Measurements from ENCODE around the gene CRIM1.
A peak's percentile ranks its signal among the peaks of the same experiment; 100 is the strongest.

CRIM1 gene

DNA sequence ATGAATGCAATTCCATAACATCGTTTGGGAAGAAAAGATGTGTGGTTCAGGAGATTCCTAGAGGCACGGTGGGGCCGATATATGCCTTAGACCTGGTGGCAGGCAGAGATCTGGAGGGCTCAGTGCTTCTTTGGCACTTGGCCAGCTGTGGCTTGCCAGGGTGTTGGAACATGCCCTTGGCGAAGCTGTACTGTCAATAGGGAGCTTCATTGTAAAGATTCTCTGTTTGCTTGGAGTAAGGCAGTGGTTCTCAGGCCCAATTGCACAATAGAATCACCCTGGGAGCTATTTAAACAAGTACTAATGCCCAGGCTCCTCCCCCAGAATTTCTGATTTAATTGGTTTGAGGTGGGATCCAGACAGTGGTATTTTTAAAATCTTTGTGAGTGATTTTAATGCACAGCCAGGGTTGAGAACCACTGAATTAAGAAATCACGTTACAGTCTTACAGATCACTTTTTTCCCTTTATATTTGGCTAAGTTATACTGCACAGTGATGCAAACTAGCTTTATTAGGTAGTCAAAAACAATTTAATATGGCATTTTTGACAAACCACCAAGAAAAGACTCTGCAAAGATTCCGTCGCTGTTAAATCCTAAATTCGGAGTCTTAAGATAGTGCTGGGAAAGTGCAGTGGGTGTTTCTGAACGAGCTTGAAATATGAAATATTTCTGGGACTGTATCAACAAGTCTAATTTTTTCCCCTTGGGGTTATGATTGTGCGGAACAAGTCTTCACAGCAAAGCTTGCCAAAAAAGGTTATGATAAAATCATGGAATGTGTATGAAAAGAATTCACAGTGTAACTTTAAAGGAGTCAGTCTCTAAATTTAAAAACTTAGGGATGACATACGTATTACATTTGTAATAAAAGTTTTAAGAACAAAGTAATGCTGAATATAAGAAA, 78.0 kb downstream of the CRIM1 start:
- no peak for DNase-seq

DNA sequence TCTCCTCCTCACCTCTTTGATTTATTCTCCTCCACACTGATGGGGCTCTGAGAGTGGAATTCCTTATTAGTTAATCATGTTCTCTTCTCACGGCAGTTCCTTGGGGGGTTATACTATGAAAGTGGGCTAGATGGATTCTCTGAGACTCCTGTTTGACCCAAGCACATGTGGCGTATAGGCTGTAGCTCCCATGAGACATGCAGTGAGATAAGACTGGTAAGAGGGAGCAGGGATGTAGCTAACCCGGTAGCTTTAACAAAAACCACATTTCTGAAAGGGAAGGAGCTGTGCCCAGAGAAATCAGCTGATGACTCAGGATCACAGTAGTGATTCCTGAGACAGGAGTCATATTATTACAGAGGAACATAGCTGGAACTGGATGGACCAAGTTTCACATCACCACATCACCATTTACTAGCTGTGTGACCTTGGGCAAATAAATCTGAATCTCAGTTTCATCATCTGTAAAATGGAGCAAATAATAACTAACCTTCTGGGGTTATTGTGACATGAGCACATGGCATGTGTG, 82.9 kb downstream of the CRIM1 start:
- no peak for DNase-seq

DNA sequence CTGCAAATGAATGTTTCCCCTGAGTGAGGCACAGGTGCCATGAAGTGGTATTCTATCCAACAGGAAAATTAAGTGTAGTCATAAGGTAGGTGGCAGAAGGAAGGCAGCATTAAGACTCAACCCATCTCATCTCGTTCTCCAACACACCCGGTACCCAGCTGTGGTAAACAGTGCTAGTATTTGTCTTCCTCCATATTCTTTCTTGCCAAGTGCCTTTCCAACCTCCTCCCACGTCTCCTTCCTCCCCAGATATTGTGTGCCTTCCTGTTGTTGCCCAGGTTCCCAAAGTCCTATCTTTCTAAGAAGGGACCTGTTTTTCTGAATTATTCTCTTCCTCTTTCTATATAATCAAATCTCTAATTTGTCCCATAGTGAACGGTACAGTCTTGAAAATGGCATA, 83.5 kb downstream of the CRIM1 start:
- DNase-seq: no peak

DNA sequence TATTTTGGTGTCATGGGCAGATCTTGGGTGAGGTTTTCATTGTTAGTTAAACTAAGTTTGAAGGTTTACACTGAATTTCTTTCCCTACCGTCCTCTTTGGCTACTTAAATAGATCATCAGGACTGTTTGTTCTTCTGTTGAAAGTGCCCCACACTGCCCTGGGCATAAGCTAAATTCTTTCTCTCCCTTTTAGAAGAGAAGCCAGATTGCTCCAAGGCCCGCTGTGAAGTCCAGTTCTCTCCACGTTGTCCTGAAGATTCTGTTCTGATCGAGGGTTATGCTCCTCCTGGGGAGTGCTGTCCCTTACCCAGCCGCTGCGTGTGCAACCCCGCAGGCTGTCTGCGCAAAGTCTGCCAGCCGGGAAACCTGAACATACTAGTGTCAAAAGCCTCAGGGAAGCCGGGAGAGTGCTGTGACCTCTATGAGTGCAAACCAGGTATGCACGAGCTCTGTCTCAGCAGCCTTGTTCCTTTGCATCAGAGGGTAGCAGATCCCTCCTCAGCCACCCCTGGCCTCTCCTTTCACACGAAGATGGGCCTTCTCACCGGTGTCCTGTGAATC, 85.6 kb downstream of the CRIM1 start:
- DNase-seq: no peak

DNA sequence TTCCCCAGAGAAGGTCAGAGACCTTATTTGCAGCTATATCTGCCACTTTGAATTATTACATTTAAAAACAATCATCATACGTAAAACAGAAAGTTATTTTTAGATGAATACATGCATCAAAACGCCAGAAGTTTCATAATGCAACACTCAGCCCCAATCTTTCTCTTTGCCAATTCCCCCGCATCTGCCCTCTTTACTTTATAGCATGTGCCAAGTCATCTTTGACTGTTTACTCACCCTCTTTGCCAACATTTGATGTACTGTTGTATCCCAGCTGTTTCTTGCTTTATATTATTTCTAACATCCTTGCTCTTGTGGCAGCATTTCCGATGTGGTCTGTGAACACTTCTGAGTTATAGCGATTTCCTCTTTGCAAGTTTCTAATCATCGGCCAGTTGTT, 86.2 kb downstream of the CRIM1 start:
- no peak for DNase-seq

DNA sequence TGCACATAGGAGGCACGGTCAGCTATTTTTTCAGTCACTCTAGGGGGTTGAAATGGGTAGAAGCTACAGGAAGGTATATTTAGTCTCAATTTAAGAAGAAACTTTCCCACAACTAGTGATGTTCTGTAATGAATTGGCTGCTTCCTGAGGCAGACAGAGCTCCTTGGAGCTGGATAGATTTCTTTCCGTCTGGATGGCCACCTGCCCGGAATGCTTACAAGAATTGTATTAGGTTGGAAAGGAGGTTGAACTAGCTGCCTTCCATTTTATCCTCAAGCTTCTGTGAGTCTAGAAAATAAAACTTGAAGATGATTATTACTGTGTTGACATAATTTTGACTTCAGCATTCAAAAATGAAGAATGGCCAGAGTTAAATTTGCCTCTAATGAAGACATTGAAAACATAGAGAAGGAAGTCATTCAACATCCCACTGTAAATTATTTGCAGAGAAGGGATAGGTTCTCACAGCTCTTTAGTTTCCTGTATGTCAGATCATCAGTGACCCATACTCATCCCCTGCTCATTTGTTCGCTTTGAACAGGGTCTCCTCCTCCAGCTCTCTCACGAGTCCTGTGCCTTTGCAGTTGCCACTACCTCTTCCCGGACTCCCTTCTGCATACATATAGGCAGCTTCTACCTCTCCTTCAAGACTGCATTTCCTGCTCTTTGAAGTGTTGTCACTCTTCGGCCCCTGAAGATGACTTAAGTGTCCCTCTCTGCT, 88.8 kb downstream of the CRIM1 start:
- DNase-seq: peak; percentile 74

DNA sequence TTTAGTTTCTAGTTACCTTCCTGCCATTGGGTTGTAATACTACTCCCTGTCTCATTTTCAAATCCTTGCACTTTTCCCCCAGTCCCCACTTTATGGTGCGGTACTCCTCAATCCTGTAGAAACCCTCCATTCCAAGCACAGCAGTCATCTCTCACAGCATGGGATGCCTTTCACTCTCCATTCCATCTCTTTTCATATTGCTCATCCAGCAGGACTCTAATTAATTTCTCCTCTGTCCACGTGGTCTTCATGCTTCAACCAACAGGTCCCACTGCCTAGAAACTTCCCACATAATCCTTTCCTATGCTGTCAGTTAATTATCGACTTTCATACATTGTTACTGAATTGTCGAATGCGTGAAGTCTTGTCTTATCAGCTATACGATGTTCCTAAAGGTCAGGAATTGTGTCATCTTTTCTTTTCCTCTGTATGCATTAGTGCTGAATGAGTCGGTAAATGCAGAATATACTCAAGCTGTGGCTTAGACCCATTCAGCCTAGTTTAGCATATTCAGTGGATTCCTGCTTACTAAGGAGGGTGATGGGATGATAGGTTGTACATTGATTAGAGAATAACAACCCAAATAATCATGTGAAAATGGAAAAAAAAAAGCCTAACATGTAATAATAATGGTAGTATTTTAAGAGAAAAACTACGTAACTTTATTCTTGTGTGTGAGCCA, 89.7 kb downstream of the CRIM1 start:
- DNase-seq: no peak

DNA sequence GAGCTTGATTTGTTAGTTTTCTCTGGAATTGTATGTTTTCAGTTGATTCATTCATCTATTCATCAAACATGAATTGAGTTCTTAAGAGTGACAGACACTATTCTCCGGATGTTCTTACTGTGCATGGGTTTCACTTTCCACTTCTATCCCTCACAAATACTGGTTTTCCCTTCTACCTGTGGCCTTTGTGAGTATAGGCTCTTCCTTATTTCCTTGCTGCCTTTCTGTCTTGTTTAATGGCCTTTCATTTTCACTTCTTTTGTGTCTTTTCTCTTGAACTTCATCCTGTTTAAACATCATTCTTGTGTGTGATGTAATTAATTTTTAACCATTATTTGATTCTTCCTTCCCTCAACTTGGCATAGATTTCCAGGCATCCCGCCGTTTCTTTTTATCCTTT, 90.7 kb downstream of the CRIM1 start:
- DNase-seq: no peak

DNA sequence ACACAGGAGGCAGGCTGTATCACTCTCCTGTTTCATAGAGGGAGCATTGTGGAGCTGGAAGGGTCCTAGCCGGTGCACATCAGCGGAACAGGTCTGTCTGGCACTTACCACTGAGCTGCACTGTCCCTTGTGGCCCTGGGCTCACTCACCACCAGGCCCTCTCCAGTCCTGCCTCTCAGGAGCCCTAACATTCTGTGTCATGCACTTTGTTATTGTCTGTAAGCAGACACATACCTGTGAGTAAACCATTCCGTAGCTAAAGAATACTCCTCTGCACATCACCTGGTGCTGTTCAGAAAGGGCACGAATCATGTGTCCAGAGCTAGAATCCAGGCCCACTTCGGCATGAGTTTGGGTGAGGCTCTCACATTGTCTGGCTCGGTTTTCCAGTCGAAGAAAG, 93.6 kb downstream of the CRIM1 start:
- no peak for DNase-seq

DNA sequence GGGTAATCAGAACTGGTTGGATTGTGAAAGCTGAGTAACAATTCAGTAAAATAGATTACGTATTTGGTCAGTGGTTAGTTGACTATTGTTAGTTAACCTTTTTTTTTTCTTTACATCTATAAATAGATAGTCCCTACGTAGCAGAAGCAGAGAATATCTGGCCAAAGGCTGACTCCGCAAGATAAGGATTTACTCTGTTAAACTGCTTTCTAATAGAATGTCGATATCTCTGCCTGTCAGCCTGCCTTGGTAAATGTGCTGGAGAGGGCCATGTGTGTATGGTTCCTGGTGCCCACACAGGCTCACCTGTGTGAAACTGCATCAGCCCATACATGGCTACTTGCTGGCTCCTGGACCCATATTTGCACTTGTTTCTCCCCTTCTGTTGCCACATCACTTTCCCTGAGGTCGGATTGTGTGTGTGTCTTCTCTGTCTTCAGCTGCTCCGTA, 94.4 kb downstream of the CRIM1 start:
- DNase-seq: no peak

DNA sequence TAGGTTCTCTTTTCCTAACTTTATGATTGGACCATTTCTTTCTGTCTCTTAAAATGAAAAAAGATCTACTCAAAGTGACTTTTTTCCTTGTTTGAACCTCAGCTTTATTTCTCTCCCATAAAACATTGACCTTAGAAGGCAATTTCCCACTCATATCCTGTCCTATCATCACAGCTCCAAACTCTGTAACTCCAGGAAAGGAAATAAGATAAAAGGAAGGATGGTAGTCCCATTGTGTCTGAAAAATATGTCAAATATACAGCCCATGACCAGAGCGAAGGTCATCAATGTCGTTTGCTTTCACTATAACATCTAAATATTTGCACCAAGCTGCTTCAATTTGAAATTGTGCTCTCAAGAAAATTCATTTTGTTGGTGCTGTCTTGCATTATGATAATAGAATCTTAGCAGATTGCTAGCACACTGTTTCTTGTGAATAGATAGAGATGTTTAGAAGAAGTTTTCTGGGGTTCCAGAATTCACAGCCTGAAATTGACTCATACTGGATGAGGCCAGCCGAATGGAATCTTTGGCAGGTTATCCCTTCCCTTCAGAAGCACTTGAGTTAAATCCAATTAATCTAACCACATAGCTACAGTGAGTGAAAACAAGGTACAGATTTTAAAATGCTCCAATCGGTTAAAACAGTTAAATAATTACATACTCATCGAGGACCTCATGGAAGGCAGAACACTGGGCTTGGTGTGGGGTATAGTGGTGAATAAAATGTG, 95.1 kb downstream of the CRIM1 start:
- DNase-seq: no peak

DNA sequence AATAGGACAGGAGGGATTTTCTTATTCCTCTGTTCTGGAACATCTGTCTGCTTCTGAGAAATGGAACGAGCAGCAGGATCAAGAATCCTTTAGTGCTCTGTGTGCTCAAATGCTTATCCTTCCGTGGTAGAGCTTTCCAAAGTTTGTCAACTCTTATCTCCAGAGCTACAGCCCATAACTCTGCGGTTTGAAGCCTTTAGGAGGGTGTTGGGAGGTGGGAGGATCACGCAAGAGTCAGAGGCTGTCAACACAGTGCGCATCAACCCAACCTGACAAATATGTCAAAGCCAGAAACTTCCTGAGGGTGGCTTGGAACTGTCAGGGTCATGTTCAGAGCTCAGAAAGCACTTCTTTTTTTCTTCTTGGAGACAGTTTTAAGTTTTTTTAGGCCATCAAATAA, 95.9 kb downstream of the CRIM1 start:
- no peak for DNase-seq

DNA sequence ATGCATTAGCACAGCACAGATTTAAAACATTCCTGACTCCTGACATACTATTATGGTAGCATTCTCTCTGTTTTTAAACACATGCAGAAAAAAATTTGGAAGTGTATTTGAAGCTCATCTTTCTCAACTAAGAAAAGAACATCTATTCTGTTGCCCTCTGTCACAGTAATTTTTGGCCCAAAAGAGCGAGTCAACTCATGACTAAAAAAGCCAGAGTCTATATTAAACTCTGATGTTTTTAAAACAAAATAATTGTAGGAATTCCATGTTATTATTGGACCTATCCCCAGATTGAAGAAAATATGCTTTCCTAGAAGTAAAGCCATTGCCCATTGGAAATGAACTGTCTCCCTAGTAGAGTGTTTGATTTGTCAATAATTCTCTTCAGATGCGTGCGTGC, 96.7 kb downstream of the CRIM1 start:
- DNase-seq: no peak

DNA sequence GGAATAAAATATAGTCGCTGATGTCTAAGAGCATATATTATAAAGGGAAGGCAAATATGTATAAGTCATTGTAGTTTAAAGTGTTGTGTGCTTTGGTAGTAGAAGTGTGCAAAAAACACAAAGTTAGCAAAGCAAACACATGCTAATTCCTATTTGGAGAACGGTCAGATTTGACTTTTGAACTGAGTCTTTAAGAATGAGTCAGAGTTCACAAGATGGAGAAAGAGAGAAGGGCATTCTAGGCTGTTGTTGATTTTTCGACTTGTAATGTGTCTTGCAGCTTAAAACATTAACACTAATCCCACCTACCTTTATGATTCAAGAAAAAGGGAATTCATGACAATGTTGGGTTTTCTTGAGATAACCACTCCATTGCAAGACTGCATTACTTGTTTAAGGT, 98.1 kb downstream of the CRIM1 start:
- no peak for DNase-seq

DNA sequence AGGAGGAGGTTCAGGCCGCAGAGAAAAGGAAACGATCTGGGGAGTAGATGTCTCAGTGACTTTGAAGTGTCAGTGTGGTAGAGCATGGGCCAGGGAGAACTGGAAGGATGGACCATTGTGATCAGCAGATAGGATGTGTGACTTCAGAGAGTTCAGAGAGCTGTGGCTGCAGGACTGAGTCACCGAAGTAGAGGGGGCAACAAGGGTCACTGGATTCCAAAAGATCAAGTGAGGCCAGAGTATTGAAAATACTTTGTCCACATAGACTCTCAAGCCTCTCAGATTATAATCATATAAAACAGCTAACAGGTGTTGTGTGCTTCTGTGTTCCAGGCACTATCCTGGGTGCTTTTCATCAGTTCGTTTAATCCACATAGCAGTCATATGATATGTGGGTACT, 99.4 kb downstream of the CRIM1 start:
- no peak for DNase-seq

DNA sequence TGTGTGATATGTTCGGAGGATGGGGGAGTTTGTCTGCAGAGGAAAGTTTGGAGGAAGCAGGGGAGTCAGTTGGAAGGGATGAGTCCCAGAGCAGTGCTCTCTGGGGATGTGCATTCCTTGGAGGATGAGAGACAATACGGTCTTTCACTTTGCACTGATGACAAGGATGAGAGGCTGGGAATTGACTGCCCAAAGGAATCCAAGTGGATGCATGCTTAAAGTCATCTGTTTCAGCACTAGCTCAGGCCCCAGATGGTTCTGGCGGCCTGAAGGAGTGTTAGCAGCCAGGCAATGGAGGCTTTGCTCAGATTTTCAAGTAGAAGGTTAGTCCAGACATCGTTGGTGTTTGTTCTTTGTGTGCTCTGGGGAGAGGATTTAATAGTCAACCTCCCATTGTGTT, 100.2 kb downstream of the CRIM1 start:
- DNase-seq: no peak

DNA sequence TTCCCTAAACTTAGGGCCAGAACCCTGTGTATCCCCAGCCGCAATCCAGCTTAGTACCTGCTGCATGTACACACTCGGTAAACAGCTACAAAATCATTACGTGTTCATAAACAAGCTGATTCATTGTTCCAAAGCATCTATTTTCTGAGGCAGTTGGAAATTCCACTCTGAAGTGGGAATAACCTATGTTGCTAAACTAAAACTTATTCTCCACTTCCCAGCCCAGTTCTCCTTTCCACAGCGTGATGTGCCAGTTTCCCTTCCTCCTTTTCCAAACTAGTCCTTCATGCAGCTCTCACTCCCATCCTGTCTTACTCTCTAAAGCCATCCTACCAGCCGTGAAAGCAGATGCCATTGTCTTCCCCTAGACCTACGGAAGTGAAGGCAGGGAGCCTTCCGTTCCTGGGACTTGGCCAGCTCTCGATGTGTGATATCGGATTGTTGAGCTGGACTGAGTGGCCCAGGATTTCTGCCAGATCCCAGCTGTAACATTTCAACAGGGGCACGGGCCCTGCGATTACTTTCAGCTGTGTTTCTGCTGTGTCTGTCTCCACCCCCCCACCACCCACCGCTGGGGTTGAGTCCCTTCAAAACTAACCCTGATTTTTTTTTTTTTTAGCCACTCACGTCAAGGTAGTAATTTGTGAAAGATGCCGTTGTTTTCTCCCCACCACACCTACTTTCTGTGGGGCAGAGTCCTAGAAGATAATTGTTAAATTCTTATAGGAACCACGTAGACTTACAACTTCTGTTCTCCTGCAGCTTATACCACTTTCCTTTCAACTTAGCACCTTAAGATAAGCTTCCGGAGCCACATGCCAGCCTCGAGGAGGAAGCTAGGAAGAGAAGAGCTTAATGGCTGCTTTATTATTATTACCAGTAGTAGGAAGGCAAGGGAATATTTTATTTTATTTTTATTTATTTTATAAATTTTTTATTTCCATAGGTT, 100.9 kb downstream of the CRIM1 start:
- peak; percentile 71 for DNase-seq

DNA sequence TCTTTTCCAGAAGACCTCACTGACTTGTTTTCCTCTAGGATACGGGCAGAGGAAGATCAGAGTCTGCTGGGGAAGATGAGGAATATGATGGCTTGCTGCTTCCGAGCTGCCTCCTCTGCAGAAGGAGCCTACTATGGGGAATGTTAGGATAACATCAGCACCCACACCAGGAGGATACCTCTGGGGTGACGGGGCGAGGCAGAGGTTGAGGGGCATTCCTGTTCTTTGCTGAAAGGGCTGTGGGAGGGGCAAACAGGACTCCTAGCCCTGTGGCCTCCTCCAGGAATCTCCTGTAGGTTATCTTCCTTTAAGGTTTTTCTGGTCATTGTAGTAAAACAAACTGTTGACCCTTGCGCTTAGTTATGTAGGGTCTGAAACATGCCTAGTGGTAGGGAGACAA, 102.5 kb downstream of the CRIM1 start:
- no peak for DNase-seq

DNA sequence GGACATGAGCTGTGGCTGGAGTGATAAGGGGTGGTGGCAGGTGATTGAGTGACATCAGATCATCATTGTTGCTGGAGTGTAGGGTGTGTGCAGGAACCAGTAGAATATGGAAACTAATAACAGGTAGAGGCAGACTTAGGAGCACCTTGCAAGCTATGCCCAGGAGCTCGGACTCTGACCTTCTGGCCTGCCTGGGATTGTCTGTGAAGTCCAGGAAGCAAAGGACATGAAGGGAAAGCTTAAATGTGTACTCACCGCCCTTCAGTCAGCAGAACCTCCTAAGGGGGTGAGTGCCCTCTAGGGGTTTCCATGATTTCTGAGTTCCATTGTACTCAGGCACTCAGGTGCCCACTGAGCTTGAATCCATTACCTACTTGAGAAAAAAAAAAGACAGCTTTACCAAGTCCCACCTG, 104.2 kb downstream of the CRIM1 start:
- no peak for DNase-seq

DNA sequence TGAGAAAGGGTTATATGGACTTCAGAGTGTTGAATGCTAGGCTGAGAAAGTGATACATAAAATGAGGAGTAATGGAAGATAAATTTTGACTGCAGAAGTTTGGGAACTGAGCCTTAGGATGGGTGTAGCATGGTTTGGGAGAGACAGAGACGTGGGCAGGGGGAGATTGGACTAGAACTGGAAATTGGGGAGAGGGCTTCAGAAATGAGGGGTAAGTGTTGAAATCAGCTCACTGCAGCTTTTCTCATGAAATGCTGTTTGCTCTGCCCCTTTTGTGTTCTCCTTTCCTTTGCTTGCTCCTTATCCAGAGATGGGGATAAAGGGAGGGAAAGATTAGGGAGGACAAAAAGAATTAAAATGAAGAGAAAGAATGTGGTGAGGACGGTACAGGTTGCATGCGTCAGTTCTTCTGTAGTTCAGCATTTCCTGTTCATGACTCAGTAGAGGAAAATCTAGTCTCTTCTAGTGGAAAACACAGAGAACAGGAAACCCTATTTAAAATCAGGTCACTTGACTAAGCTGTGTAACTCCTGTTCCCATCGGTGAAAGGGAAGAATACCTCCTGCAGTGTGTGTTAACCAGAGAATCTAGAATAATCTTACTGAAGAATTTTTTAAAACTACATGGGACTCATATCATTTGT, 105.6 kb downstream of the CRIM1 start:
- DNase-seq: no peak
